ENCODE measurements around the gene SUSD6.

Gene SUSD6

DNA sequence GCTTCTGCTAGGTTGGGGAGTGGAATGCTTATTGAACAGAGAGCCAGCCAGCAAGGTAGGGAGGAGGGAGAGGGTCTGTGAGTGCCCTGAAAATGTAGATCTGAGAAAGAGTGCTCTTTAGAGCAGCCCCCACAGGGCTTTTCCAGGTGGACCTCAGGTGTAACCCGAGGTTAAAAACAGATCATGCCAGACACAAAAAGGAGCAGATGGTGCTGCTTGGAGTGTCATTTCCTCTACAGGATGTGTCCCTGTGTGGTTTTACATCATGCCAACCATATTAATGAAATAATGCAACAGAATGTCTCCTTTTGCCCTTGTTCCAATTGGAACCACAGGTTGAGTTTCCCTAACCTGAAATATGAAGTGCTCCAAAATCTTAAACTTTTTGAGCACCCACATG, 6.4 kb downstream of the SUSD6 start:
- Histone ChIP-seq H3K27ac (ENCODE audit: low read depth, low read length) (no peak overlapping the region), H3K36me3 (ENCODE audit: control insufficient read depth in 5 of 5, insufficient read depth in 5 of 5, low read length in 5 of 5) (no peaks in the 10 kb centered on the region), H3K27me3 (ENCODE audit: control insufficient read depth in 5 of 5, insufficient read depth in 4 of 5, low read length in 5 of 5) (no peaks in the 10 kb centered on the region), H3K9ac (ENCODE audit: low read length in 5 of 5) (no peak overlapping the region), H3K9me3 (ENCODE audit: control insufficient read depth in 5 of 5, low read length in 5 of 5) (no peaks in the 10 kb centered on the region), H3K4me1 (ENCODE audit: control insufficient read depth in 5 of 5, insufficient read depth in 5 of 5, low read length in 5 of 5) (peaks cover 13 to 93% (median 77%) of the 10 kb centered on the region in 5 donors), H3K4me3 (ENCODE audit: low read depth in 1 of 5, low read length in 5 of 5) (no peak overlapping the region)

DNA sequence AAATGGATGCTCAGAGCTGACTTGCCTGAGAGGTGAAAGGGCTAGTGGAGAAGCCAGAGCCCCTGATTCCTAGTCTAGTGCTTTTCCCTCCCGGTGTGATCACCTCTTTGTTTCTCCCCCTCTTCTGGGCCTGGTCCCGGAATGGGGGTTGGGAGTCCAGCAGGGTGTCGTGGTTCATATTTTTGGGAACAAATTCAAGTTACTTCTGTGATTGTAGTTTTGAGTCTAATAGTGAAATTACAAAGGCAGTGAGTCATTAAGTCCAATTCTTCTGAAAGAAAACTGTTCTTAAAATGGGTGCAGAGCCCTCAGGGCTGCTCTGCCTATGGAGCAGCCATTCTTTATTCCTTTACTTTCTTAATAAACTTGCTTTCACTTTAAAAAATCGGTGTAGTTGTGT, 7.6 kb downstream of the SUSD6 start:
- Histone ChIP-seq H3K27ac (ENCODE audit: low read depth, low read length) (peak overlapping the region; percentile 8), H3K4me1 (ENCODE audit: control insufficient read depth in 5 of 5, insufficient read depth in 5 of 5, low read length in 5 of 5) (peaks cover 10 to 87% (median 65%) of the 10 kb centered on the region in 5 donors)

DNA sequence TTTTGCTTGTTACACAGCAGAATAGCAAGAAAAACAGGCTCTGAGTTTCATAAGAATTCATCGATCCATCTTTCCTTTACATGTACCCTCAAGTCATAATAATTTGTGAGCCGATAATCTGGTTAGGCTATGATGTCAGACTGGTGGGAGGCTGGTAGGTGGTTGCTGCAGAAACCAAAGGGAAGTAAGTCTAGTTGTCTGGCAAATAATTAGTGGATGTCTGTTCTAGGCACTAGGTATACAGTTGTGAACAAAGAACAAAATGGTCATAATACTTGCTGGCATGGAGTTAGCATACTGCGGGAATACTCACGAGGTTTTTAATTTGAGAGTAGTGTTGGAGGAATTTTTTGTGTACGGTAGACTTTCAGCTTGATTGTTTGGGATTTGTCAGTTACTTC, 8.8 kb downstream of the SUSD6 start:
- no peaks in the 10 kb centered on the region for H3K9me3 ChIP-seq (ENCODE audit: control insufficient read depth in 5 of 5, low read length in 5 of 5)
- H3K4me3 ChIP-seq (ENCODE audit: low read depth in 1 of 5, low read length in 5 of 5), result no peak overlapping the region
- H3K36me3 ChIP-seq (ENCODE audit: control insufficient read depth in 5 of 5, insufficient read depth in 5 of 5, low read length in 5 of 5), result no peaks in the 10 kb centered on the region
- H3K27me3 ChIP-seq (ENCODE audit: control insufficient read depth in 5 of 5, insufficient read depth in 4 of 5, low read length in 5 of 5), result no peaks in the 10 kb centered on the region
- H3K9ac ChIP-seq (ENCODE audit: low read length in 5 of 5), result no peak overlapping the region
- no peak overlapping the region for H3K27ac ChIP-seq (ENCODE audit: low read depth, low read length)
- H3K4me1 ChIP-seq (ENCODE audit: control insufficient read depth in 5 of 5, insufficient read depth in 5 of 5, low read length in 5 of 5), result peaks cover 8 to 86% (median 60%) of the 10 kb centered on the region in 5 donors

More for the DNA sequence above, 7.6 kb downstream of the SUSD6 start:
- Histone ChIP-seq H3K9ac (ENCODE audit: low read length in 5 of 5) (peak overlapping the region in 1 of 5 donors; percentile 3), H3K27me3 (ENCODE audit: control insufficient read depth in 5 of 5, insufficient read depth in 4 of 5, low read length in 5 of 5) (no peaks in the 10 kb centered on the region), H3K9me3 (ENCODE audit: control insufficient read depth in 5 of 5, low read length in 5 of 5) (no peaks in the 10 kb centered on the region), H3K4me3 (ENCODE audit: low read depth in 1 of 5, low read length in 5 of 5) (no peak overlapping the region), H3K36me3 (ENCODE audit: control insufficient read depth in 5 of 5, insufficient read depth in 5 of 5, low read length in 5 of 5) (no peaks in the 10 kb centered on the region)

DNA sequence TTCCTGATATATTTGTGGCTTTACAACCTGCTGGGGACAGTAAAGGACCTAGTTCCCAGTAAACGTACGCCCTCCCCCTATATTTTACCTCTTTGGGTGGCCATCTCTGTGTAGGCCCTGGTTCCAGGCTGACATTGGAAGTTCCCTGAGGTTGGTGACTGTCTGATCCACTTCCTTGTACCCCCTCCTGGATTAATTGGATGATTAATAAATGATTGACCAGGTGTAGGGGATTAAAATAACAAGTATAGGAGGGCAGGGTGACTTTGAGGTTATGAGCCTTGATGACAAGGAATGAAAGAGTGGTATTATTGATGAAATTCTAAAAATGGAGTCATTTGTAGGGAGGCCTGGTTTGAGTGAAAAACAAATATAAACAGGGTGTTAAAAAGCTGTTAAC, 9.6 kb downstream of the SUSD6 start:
- H3K4me3 ChIP-seq (ENCODE audit: low read depth in 1 of 5, low read length in 5 of 5), result no peak overlapping the region
- no peaks in the 10 kb centered on the region for H3K36me3 ChIP-seq (ENCODE audit: control insufficient read depth in 5 of 5, insufficient read depth in 5 of 5, low read length in 5 of 5)
- H3K27me3 ChIP-seq (ENCODE audit: control insufficient read depth in 5 of 5, insufficient read depth in 4 of 5, low read length in 5 of 5), result no peaks in the 10 kb centered on the region
- no peak overlapping the region for H3K27ac ChIP-seq (ENCODE audit: low read depth, low read length)
- H3K9ac ChIP-seq (ENCODE audit: low read length in 5 of 5), result no peak overlapping the region
- H3K4me1 ChIP-seq (ENCODE audit: control insufficient read depth in 5 of 5, insufficient read depth in 5 of 5, low read length in 5 of 5), result peaks cover 12 to 86% (median 60%) of the 10 kb centered on the region in 5 donors
- H3K9me3 ChIP-seq (ENCODE audit: control insufficient read depth in 5 of 5, low read length in 5 of 5), result no peaks in the 10 kb centered on the region

DNA sequence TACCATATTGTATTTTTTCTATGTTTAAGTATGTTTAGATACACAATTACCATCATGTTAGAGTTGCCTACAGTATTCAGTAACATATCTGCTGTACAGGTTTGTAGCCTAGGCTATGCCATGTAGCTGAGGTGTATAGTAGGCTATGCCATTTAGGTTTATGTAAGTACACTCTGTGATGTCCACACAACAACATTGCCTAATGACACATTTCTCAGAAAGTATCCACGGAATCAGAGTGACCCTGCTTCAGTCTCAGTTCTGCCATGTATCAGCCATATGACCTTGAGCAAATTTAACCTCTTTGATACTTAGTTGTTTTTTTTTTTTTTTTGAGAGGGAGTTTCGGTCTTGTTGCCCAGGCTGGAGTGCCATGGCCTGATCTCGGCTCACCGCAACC, 12.7 kb downstream of the SUSD6 start:
- Histone ChIP-seq H3K27ac (ENCODE audit: low read depth, low read length) (no peak overlapping the region), H3K9ac (ENCODE audit: low read length in 5 of 5) (no peak overlapping the region), H3K4me3 (ENCODE audit: low read depth in 1 of 5, low read length in 5 of 5) (no peak overlapping the region), H3K36me3 (ENCODE audit: control insufficient read depth in 5 of 5, insufficient read depth in 5 of 5, low read length in 5 of 5) (no peaks in the 10 kb centered on the region), H3K4me1 (ENCODE audit: control insufficient read depth in 5 of 5, insufficient read depth in 5 of 5, low read length in 5 of 5) (peaks cover 7 to 66% (median 38%) of the 10 kb centered on the region in 5 donors), H3K27me3 (ENCODE audit: control insufficient read depth in 5 of 5, insufficient read depth in 4 of 5, low read length in 5 of 5) (no peaks in the 10 kb centered on the region), H3K9me3 (ENCODE audit: control insufficient read depth in 5 of 5, low read length in 5 of 5) (no peaks in the 10 kb centered on the region)

DNA sequence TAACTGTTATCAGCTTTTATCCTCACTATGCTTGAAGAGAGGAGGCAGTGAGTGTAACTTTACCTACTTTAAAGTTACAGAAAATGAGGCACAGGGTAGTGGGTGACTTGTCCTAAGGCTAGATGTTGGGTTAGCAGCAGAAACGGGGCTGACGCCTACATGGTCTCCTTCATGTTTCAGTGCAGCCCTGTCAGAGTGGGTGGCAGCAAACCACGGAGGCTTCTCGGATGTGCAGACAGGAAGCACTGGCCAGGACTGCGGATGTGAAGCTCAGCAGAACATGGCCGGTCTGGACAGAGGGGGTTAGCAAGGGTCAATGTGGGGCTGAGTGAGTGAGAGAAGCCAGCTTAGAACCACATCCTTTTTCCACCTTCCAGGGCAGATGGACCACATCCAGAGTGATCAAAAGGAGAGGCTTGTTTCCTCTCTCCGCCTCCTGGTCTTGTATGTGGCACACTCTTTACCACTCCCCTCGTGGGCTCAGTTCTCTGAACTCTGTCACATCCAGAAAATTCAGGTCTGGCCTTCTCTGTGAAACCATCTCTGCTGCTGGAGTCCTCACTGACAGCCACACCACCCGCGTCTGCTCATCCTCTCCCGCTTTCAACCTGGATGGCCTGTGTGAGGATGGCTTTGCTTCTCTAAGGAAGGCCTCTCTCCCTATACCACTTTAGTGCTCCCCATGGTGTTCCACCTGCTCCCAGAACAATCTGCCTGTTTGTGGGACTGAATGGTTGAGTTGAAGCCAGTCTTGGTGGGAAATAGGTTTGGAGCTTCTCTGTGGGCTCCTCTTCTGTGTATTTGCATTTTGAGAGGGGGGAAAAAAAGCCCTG, 14.1 kb downstream of the SUSD6 start:
- Histone ChIP-seq H3K36me3 (ENCODE audit: control insufficient read depth in 5 of 5, insufficient read depth in 5 of 5, low read length in 5 of 5) (no peaks in the 10 kb centered on the region), H3K27ac (ENCODE audit: low read depth, low read length) (peak overlapping the region; percentile 18), H3K4me3 (ENCODE audit: low read depth in 1 of 5, low read length in 5 of 5) (peak overlapping the region in 2 of 5 donors; percentile 1 to 25), H3K27me3 (ENCODE audit: control insufficient read depth in 5 of 5, insufficient read depth in 4 of 5, low read length in 5 of 5) (no peaks in the 10 kb centered on the region), H3K4me1 (ENCODE audit: control insufficient read depth in 5 of 5, insufficient read depth in 5 of 5, low read length in 5 of 5) (peaks cover 7 to 64% (median 32%) of the 10 kb centered on the region in 5 donors), H3K9me3 (ENCODE audit: control insufficient read depth in 5 of 5, low read length in 5 of 5) (no peaks in the 10 kb centered on the region), H3K9ac (ENCODE audit: low read length in 5 of 5) (no peak overlapping the region)

DNA sequence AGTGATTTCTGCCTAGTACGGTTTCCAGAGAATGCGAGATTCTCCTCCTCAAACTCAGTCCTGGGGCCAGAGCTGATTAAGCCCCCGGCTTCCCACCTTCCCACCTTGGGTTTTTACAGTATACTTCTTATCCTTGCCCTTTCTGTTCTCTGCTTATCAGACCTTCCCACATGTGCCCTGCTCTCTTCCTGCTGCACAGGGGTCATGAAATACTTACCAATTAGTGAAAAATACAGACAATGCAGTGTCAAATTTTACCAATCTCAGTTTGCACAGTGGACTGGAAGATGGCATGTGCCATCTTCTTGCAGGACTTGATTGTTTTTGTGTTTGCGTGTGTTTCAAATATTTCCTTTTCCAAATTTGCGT, 14.7 kb downstream of the SUSD6 start:
- H3K27me3 ChIP-seq (ENCODE audit: control insufficient read depth in 5 of 5, insufficient read depth in 4 of 5, low read length in 5 of 5), result no peaks in the 10 kb centered on the region
- H3K4me1 ChIP-seq (ENCODE audit: control insufficient read depth in 5 of 5, insufficient read depth in 5 of 5, low read length in 5 of 5), result peaks cover 7 to 58% (median 34%) of the 10 kb centered on the region in 5 donors
- peak overlapping the region; percentile 18 for H3K27ac ChIP-seq (ENCODE audit: low read depth, low read length)
- no peak overlapping the region for H3K4me3 ChIP-seq (ENCODE audit: low read depth in 1 of 5, low read length in 5 of 5)
- no peaks in the 10 kb centered on the region for H3K36me3 ChIP-seq (ENCODE audit: control insufficient read depth in 5 of 5, insufficient read depth in 5 of 5, low read length in 5 of 5)
- no peak overlapping the region for H3K9ac ChIP-seq (ENCODE audit: low read length in 5 of 5)
- H3K9me3 ChIP-seq (ENCODE audit: control insufficient read depth in 5 of 5, low read length in 5 of 5), result no peaks in the 10 kb centered on the region

DNA sequence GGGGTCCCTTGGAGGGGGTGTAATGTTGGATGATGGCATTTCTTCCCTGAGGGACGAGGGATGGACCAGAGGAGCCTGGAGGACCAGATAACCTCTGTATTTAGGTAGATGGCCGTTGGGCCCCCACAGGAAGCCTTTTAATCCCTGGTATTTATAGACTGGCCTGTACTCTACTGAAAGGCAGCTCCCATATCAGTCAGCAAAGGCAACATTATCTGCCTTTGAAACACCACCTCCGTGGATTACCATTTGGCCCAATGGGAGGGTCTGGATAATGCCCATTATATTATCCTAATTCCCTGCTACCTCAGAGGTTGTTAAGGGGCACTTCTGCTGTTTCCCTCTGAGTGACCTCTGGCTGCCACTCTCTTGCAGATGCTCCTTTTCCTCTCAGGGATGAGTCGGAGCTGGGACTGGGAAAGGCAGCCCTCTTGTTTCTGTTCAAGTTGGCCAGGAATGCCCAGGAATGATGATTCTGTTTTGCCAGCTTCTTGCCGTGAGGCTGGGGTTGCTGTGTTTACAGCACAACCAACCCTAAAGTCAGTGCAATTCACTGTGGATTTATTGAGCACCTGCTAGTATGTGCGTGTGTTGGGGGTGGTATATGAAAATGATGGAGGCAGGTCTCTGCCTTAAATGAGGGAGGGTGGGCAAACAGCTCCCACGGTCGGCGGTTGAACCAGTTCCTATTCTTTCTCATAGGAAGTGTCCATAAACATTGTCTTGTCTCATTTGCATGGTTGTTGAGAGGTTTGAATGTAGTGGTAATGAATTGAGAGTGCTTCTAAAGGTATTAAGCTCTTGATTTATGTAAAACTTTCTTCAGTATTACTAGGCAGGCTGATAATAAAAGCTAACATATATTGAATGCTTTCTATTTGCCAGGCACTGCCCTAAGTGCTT, 18.1 kb downstream of the SUSD6 start:
- H3K4me3 ChIP-seq (ENCODE audit: low read depth in 1 of 5, low read length in 5 of 5), result no peak overlapping the region
- no peaks in the 10 kb centered on the region for H3K36me3 ChIP-seq (ENCODE audit: control insufficient read depth in 5 of 5, insufficient read depth in 5 of 5, low read length in 5 of 5)
- peaks cover 21 to 71% (median 61%) of the 10 kb centered on the region in 5 donors for H3K4me1 ChIP-seq (ENCODE audit: control insufficient read depth in 5 of 5, insufficient read depth in 5 of 5, low read length in 5 of 5)
- H3K9ac ChIP-seq (ENCODE audit: low read length in 5 of 5), result no peak overlapping the region
- H3K27ac ChIP-seq (ENCODE audit: low read depth, low read length), result no peak overlapping the region
- H3K9me3 ChIP-seq (ENCODE audit: control insufficient read depth in 5 of 5, low read length in 5 of 5), result no peaks in the 10 kb centered on the region
- H3K27me3 ChIP-seq (ENCODE audit: control insufficient read depth in 5 of 5, insufficient read depth in 4 of 5, low read length in 5 of 5), result no peaks in the 10 kb centered on the region

DNA sequence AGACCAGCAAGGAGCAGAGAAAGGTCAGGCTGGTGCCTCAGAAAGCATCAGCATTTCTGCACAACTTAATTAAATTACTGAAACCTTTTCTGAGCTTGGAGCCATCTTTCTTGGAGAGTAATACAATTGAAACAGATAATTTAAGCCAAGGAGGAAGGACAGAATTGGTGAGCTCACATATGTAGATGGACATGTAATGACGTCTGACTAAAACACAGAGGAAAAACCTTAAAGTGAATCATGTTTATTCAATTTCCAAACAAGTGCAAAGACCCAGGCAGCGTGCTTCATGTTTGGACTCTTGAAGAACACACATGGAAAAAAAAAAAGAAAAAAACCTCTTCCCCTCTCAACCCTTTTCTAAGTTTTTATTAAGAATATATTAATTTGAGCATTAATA, 19.0 kb downstream of the SUSD6 start:
- Histone ChIP-seq H3K4me3 (ENCODE audit: low read depth in 1 of 5, low read length in 5 of 5) (no peak overlapping the region), H3K36me3 (ENCODE audit: control insufficient read depth in 5 of 5, insufficient read depth in 5 of 5, low read length in 5 of 5) (no peaks in the 10 kb centered on the region), H3K27me3 (ENCODE audit: control insufficient read depth in 5 of 5, insufficient read depth in 4 of 5, low read length in 5 of 5) (no peaks in the 10 kb centered on the region), H3K9ac (ENCODE audit: low read length in 5 of 5) (no peak overlapping the region), H3K27ac (ENCODE audit: low read depth, low read length) (no peak overlapping the region), H3K4me1 (ENCODE audit: control insufficient read depth in 5 of 5, insufficient read depth in 5 of 5, low read length in 5 of 5) (peaks cover 23 to 73% (median 61%) of the 10 kb centered on the region in 5 donors), H3K9me3 (ENCODE audit: control insufficient read depth in 5 of 5, low read length in 5 of 5) (no peaks in the 10 kb centered on the region)

DNA sequence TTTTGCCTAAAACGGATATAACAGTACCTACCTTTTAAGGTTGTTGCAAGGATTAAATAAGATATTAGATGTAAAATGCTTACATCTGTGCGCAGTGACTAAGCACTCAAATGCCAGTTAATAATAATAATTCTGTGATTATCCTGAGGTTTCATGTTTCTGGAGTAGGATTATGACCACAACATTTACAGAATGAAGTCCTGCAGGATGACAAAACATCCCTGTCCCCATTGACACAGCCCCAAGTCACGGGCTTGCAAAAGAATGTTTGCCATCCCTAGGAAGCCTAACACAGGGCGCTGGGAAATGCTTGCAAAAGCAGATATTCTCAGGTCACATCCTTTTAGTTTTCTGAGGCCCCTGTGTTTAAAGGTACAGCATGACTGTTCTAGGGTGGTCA, 20.1 kb downstream of the SUSD6 start:
- Histone ChIP-seq H3K9ac (ENCODE audit: low read length in 5 of 5) (no peak overlapping the region), H3K4me1 (ENCODE audit: control insufficient read depth in 5 of 5, insufficient read depth in 5 of 5, low read length in 5 of 5) (peaks cover 27 to 73% (median 65%) of the 10 kb centered on the region in 5 donors), H3K4me3 (ENCODE audit: low read depth in 1 of 5, low read length in 5 of 5) (no peak overlapping the region), H3K36me3 (ENCODE audit: control insufficient read depth in 5 of 5, insufficient read depth in 5 of 5, low read length in 5 of 5) (no peaks in the 10 kb centered on the region), H3K27me3 (ENCODE audit: control insufficient read depth in 5 of 5, insufficient read depth in 4 of 5, low read length in 5 of 5) (no peaks in the 10 kb centered on the region), H3K27ac (ENCODE audit: low read depth, low read length) (no peak overlapping the region), H3K9me3 (ENCODE audit: control insufficient read depth in 5 of 5, low read length in 5 of 5) (no peaks in the 10 kb centered on the region)
